CD4-positive, alpha-beta T cell treated with Interleukin-4 for 1 hour (primary cell): ENCODE data around the gene MMS22L.

Source experiments
- DNase-seq, 2 donors: peaks; one replicate each; pipeline ENCODE4 v3.0.0-alpha.2; 2020 to 2022

MMS22L gene

DNA sequence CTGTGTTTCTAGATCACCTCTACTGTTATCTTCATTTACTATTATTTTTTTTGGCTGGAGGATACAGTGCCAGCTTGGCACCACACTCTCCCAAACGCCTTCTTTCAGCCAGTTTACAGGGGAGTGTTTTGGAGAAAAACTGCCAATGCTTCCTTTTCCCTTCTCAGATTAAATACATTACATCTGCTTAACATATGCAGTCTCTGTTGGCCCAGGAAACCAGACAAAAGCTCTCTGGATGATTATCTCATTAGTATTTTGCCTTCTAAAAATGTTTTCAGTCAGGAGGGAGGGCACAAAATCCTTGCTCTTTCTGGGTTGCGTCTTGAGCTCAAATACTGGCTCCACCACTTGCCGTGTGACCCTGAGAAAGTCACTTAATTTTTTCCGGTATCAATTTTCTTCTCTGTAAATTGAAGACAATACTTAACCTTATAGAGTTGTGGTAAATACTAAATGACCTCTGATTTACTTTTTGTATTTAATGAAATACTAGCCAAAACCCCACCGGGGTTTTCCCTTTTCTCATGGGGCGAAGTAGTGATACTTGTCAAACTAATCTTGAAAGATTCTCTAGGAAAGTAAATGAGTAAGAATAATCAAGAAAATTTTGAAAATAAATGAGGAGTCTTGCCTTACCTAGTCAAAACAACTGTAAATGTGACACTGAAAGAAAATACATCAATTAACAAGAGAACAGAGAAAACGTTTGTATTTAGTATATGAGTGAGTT, 146.2 kb downstream of the MMS22L start:
- DNase-seq, result no peak

- DNase-seq, result no peak
Observed at GRCh38 chr6:97133067-97133466, 149.9 kb downstream of the MMS22L start.

DNA sequence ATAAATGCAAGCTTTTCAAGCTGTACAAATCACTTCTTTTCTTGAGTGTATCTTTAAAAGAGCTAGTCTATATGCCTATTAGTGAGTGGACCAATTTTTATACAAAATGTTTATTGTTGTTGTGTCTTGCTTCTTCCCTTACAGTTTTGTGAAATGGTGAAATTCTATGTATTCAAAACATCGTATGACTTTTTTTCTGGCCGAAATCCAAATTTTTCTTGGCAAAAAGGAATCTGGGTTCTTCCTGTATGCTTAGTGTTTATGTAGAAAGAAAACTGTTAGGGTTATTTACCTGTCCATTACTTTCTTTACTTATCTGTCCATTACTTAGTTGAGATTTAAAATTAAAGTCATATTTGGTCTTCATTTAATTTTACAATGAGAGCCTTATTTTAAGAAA, 153.9 kb downstream of the MMS22L start:
- no peak for DNase-seq

- no peak for DNase-seq
Observed at GRCh38 chr6:97128507-97128906, 154.5 kb downstream of the MMS22L start.

- DNase-seq, result no peak
Observed at GRCh38 chr6:97123652-97124051, 159.4 kb downstream of the MMS22L start.

- DNase-seq, result no peak
Observed at GRCh38 chr6:97123112-97123511, 159.9 kb downstream of the MMS22L start.

GRCh38 chr6:97120511-97120910, 162.5 kb downstream of the MMS22L start:
- DNase-seq, result no peak

GRCh38 chr6:97114645-97115044, 168.4 kb downstream of the MMS22L start:
- no peak for DNase-seq

- DNase-seq, result no peak
Observed at GRCh38 chr6:97113170-97113569, 169.8 kb downstream of the MMS22L start.

GRCh38 chr6:97111243-97111642, 171.8 kb downstream of the MMS22L start:
- no peak for DNase-seq

DNA sequence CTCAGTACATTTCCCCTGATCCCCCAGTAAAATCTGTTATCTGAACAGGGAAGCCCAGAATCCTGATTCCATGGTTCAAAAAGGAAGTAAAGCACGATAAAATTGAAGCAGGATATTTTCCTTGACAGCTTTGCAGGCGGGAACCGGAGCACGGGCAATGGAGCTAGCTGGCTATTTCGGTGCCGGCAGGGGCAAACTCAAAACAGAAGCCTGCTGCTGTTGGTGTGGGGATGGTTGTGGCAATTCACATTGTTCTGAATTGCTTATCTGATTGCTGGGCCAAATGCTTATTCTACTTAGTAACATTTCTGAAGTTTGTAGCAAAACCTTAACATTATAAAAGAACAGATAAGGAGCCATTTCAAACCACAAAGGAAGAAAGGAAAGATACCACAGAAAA, 172.4 kb downstream of the MMS22L start:
- DNase-seq, result no peak

- DNase-seq, result no peak
Observed at GRCh38 chr6:97110149-97110548, 172.9 kb downstream of the MMS22L start.

- no peak for DNase-seq
Observed at GRCh38 chr6:97109444-97109843, 173.6 kb downstream of the MMS22L start.

GRCh38 chr6:97102145-97102790, 180.7 kb downstream of the MMS22L start:
- no peak for DNase-seq

DNA sequence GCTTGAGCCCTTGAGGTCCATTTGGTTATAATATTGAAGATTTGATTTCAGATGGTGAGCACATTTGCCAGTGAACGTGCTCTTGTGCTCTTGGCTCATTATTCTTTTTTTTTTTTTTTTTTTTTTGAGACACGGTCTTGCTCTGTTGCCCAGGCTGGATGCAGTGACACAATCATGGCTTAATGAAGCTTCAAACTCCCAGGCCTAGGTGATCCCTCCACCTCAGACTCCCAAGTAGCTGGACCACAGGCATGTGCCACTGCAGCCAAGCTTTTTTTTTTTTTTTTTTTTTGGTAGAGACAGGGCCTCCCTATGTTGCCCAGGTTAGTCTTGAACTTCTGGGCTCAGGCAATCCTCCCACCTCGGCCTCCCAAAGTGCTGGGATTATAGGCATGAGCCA, 182.3 kb downstream of the MMS22L start:
- no peak for DNase-seq

DNA sequence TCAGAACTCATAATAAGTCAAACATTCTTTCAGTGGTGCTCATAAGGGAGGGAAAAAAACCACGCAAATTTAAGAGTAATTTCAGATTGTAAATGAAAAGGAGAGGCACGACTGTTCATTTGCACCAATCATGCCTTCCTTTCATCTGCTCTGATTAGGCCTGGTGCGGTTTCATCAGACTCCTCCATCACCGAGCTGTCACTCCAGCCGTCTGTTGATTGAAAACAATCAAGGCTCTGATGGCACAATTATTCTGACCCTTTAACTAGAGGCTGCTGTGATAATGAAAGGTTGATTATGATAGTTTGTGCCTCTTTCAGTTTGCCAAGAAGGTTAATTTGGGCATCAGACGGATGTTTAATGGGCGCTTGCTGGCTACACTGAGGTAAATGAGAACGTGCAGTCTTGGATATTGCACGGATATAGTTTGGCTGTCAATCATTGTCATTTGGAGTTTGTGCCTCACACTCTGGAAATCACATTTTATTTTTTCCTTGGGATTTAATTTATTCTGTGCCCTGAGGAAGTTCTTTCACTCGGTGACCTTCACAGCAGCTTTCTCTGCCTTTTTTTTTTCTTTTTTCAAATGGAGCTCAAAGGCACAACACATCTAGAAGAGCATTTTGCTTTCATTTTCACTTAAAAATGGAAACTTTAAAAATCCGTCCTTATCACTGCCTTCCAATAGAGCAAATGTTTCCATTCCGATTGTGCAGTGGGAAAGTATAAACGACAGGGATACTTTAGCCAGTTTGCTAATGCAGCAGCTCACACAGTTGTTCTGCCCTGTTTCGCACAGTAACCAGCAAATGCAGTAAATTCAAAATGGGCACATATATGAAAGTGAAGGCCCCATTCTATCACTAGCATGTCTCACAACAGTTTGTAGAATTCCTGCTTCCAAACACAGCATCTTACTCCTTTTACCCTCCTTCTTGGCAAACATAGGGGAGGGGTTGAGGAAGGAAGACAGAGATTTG, 185.7 kb downstream of the MMS22L start:
- no peak for DNase-seq

GRCh38 chr6:97095311-97095850, 187.6 kb downstream of the MMS22L start:
- no peak for DNase-seq

- DNase-seq, result no peak
Observed at GRCh38 chr6:97094376-97094775, 188.6 kb downstream of the MMS22L start.

- no peak for DNase-seq
Observed at GRCh38 chr6:97092673-97093305, 190.2 kb downstream of the MMS22L start.
